Parathyroid adenoma (tissue), 2 donors: ENCODE results near the gene CACNA1S.

ENCODE experiments used
- H2AFZ ChIP-seq: fragments of 300-600 bp; sonication (generic); one replicate; pipeline ENCODE4 v1.7.0; 2017; ENCODE audit warnings: antibody characterized with exemption, mild to moderate bottlenecking
- H3K27ac ChIP-seq: fragments of 300-600 bp; sonication (generic); one replicate; pipeline ENCODE4 v1.7.0; 2017
- H3K27me3 ChIP-seq: fragments of 300-600 bp; sonication (generic); one replicate; pipeline ENCODE4 v1.7.0; 2017; ENCODE audit warnings: low read length; ENCODE audit not compliant: control insufficient read depth, insufficient read depth
- H3K36me3 ChIP-seq: fragments of 300-600 bp; sonication (generic); one replicate; pipeline ENCODE4 v1.7.0; 2017; ENCODE audit warnings: low read length; ENCODE audit not compliant: control insufficient read depth, insufficient read depth
- H3K4me1 ChIP-seq: fragments of 300-600 bp; sonication (generic); one replicate; pipeline ENCODE4 v1.7.0; 2017; ENCODE audit warnings: control low read depth
- H3K4me2 ChIP-seq: fragments of 300-600 bp; sonication (generic); one replicate; pipeline ENCODE4 v1.7.0; 2017; ENCODE audit warnings: low read length
- H3K4me3 ChIP-seq: fragments of 300-600 bp; sonication (generic); one replicate; pipeline ENCODE4 v1.7.0; 2017; ENCODE audit warnings: low read depth, low read length
- H3K79me2 ChIP-seq: fragments of 300-600 bp; sonication (generic); one replicate; pipeline ENCODE4 v1.7.0; 2017; ENCODE audit warnings: control low read depth
- H3K9ac ChIP-seq: fragments of 300-600 bp; sonication (generic); one replicate; pipeline ENCODE4 v1.7.0; 2017; ENCODE audit warnings: mild to moderate bottlenecking
- H3K9me3 ChIP-seq: fragments of 300-600 bp; sonication (generic); one replicate; pipeline ENCODE4 v1.7.0; 2017; ENCODE audit warnings: low read length; ENCODE audit not compliant: control insufficient read depth
- TF ChIP-seq, protein P1 (sequence below): fragments of 300-600 bp; sonication (generic); IDR thresholded peaks from one replicate; pipeline ENCODE4 v1.7.0; 2017; ENCODE audit warnings: antibody characterized with exemption, mild to moderate bottlenecking
- donor health status: primary hyperparathyroidism.

The CACNA1S gene

DNA sequence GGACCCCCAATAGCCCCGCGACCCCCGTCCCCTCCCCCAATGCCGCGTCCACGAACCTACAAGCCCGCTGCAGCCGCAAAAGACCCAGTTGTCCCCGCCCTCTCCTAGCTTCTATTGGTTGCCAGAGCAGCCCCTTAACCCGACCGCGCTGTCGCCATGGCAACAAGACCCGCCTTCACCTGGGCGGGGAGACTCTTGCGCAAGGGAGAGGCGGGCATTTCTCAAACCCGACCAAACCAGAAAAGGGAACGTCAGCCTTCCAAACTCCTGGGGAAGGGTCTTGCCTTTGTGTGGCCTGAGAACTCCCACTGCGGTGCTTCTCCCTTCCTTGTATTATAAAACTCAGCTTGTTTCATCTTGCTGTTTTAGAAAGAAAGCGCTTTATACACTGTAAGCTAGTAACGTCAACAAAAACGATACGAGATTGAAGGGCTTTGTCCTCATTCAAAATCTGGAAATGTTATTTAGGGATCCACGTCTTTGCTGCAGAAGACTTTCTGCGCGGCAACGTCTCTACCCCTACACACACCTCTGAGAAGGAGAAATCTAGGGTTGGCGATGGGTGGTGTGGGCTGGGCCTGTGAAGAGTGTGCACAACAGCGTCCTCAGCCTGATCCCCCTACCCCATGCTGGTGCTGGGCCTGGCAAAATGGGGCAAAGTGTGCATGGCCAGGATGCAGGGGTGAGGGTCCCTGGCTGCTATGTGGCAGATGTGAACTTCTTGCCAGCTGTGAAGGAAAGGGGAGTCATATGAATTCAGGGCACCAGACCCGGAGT, 42.4 kb upstream of the CACNA1S start, which contains the start of gene TMEM9:
Gene TMEM9, minus strand, starts transcription at position 86 of the 777 bp plus-strand sequence. CDS start 551 bp downstream, outside the sequence.
- H2AFZ ChIP-seq = peak within 1 kb of the TSS; percentile 90
- no peaks in the 10 kb centered on the region for H3K4me1 ChIP-seq
- H3K27ac ChIP-seq = peak within 1 kb of the TSS; percentile 34
- peak within 1 kb of the TSS; percentile 74 for H3K4me2 ChIP-seq
- H3K9me3 ChIP-seq = no peaks in the 10 kb centered on the region
- H3K9ac ChIP-seq = peak within 1 kb of the TSS; percentile 61
- H3K4me3 ChIP-seq = peak within 1 kb of the TSS; percentile 75
- no peaks in the 10 kb centered on the region for H3K36me3 ChIP-seq
- TF ChIP-seq, protein P1, sequence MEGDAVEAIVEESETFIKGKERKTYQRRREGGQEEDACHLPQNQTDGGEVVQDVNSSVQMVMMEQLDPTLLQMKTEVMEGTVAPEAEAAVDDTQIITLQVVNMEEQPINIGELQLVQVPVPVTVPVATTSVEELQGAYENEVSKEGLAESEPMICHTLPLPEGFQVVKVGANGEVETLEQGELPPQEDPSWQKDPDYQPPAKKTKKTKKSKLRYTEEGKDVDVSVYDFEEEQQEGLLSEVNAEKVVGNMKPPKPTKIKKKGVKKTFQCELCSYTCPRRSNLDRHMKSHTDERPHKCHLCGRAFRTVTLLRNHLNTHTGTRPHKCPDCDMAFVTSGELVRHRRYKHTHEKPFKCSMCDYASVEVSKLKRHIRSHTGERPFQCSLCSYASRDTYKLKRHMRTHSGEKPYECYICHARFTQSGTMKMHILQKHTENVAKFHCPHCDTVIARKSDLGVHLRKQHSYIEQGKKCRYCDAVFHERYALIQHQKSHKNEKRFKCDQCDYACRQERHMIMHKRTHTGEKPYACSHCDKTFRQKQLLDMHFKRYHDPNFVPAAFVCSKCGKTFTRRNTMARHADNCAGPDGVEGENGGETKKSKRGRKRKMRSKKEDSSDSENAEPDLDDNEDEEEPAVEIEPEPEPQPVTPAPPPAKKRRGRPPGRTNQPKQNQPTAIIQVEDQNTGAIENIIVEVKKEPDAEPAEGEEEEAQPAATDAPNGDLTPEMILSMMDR = no peak
- H3K79me2 ChIP-seq = no peaks in the 10 kb centered on the region
- H3K27me3 ChIP-seq = no peaks in the 10 kb centered on the region

DNA sequence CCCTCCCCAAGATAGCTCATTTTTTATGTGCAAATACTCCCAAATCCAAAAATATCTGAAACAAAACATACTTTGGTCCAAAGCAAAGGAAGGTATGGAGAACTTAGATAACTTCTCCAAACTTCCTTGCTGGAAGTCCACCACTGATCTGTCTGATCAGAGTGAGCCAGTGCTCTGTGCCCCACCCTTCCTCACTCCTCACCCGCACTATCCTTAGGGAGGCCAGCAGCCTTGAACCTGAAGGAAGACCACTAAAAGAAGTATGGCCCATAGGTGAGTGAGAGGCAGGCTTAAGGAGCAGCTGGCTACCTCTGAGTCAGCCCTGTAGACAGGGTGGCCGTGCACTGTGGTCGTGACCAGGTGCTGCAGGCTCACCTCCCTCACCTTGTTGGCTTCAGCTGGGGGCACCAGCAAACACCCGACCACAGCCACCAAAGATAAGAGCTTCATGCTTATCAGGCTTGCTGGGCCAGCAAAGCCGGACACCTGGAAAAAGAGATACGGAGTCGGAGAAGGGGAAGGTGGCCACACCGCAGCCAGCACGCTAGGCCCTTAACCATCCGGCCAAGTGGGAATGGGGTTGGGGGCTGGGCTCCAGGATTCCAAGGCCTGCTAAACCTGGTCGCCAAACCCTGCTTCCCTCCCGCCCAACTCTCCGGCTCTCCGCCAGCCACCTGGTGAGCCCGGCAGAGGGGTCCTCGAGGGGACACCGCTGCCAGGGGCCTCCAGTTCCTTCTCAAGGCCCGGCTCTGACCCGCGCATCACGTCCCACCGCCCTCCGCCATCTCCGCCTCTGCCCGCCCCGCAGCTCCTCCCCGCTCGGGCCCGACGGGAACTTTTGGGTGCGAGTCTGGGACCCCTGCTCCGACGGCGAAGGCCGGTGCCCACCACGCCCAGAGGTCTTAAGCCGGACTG, 41.5 kb upstream of the CACNA1S start:
- Histone ChIP-seq H3K9ac (peak overlapping the region; percentile 61), H3K9me3 (no peaks in the 10 kb centered on the region), H3K79me2 (no peaks in the 10 kb centered on the region), H3K4me3 (peak overlapping the region; percentile 75), H3K27ac (peak overlapping the region; percentile 34), H3K4me2 (peak overlapping the region; percentile 74), H3K27me3 (no peaks in the 10 kb centered on the region), H2AFZ (peak overlapping the region; percentile 90), H3K4me1 (no peaks in the 10 kb centered on the region), H3K36me3 (no peaks in the 10 kb centered on the region)
- TF ChIP-seq, protein P1 = no peak

DNA sequence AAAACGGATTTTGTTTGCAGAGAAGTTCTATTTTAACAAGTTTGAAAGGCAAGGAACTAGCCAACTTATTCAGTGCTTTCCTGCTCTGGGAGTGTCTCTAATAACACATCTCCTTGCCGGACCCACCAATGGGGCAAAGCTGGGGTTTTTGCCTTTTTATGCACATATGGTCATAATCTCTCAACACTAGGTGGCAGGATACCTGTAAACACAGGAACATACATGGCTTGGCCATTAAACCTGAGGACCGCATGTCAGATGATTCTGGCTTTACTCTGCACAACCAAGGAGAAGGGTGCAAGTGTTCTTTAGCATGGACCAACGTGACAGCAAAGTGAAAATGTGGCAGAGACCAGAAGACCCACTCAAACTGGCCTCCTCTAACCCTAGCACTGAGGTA, 37.2 kb upstream of the CACNA1S start:
- H3K27ac ChIP-seq = no peak overlapping the region
- H3K36me3 ChIP-seq = no peaks in the 10 kb centered on the region
- H2AFZ ChIP-seq = no peak overlapping the region
- no peaks in the 10 kb centered on the region for H3K9me3 ChIP-seq
- no peaks in the 10 kb centered on the region for H3K27me3 ChIP-seq
- H3K4me2 ChIP-seq = no peak overlapping the region
- H3K79me2 ChIP-seq = no peaks in the 10 kb centered on the region
- no peaks in the 10 kb centered on the region for H3K4me1 ChIP-seq
- TF ChIP-seq, protein P1 = peak; percentile 29
- H3K4me3 ChIP-seq = no peak overlapping the region
- no peak overlapping the region for H3K9ac ChIP-seq

GRCh38 chr1:201147396-201148015, 35.3 kb upstream of the CACNA1S start:
- no peaks in the 10 kb centered on the region for H3K9me3 ChIP-seq
- no peak overlapping the region for H2AFZ ChIP-seq
- no peaks in the 10 kb centered on the region for H3K4me1 ChIP-seq
- H3K4me2 ChIP-seq = no peak overlapping the region
- H3K79me2 ChIP-seq = no peaks in the 10 kb centered on the region
- H3K27ac ChIP-seq = no peak overlapping the region
- H3K9ac ChIP-seq = no peak overlapping the region
- no peaks in the 10 kb centered on the region for H3K36me3 ChIP-seq
- H3K27me3 ChIP-seq = no peaks in the 10 kb centered on the region
- H3K4me3 ChIP-seq = no peak overlapping the region
- TF ChIP-seq, protein P1 = no peak
